Common myeloid progenitor, CD34-positive (primary cell): Measurements from ENCODE around the gene MROH8.

Source experiments
- CTCF ChIA-PET: fragments of 350-600 bp; sonication (Branson Sonifier 250); formaldehyde crosslinking; loops from one replicate; lab custom pipeline; 2021; ENCODE audit warnings: antibody characterized with exemption; lab: Charles Lee
- POLR2A ChIA-PET: fragments of 350-600 bp; sonication (Branson Sonifier 250); formaldehyde crosslinking; loops from one replicate; lab custom pipeline; 2021; ENCODE audit warnings: antibody characterized with exemption; lab: Charles Lee
- DNase-seq, 3 donors: peaks; one replicate each; pipeline versions ENCODE4 v3.0.0 to v3.0.0-alpha.2; 2013
- H3K27ac ChIP-seq, 2 experiments: 1 replicate in 1 of 2; 2 replicates in 1 of 2; pipeline ENCODE4 v1.7.0; 2013; ENCODE audit warnings: inconsistent platforms in 2 of 2, low read length in 2 of 2, mild to moderate bottlenecking in 2 of 2, low read depth in 1 of 2, moderate library complexity in 1 of 2; ENCODE audit not compliant: severe bottlenecking in 2 of 2, insufficient read depth in 1 of 2, poor library complexity in 1 of 2
- H3K27me3 ChIP-seq, 5 experiments: replicated peaks in 2 of 5; 1 replicate in 3 of 5; 2 replicates in 2 of 5; pipeline versions ENCODE4 v1.6.1 to v1.7.0; 2013; ENCODE audit warnings: low read length in 4 of 5, mild to moderate bottlenecking in 2 of 5, moderate library complexity in 2 of 5, inconsistent platforms in 1 of 5; ENCODE audit not compliant: insufficient read depth in 5 of 5, control insufficient read depth in 4 of 5
- H3K36me3 ChIP-seq, 4 experiments: 1 replicate in 2 of 4; 2 replicates in 2 of 4; pipeline versions ENCODE4 v1.6.1 to v1.7.0; 2013; ENCODE audit warnings: low read length in 3 of 4, control low read depth in 1 of 4, mild to moderate bottlenecking in 1 of 4; ENCODE audit not compliant: control insufficient read depth in 4 of 4, insufficient read depth in 4 of 4
- H3K4me1 ChIP-seq, 4 experiments: 1 replicate in 3 of 4; 2 replicates in 1 of 4; pipeline versions ENCODE4 v1.6.1 to v1.7.1; 2013; ENCODE audit warnings: low read length in 3 of 4, mild to moderate bottlenecking in 3 of 4, control low read depth in 1 of 4, inconsistent platforms in 1 of 4, moderate library complexity in 1 of 4; ENCODE audit not compliant: control insufficient read depth in 4 of 4, insufficient read depth in 4 of 4; ENCODE audit errors: control extremely low read depth in 1 of 4
- H3K4me3 ChIP-seq, 7 experiments: 1 replicate in 4 of 7; 2 replicates in 3 of 7; pipeline versions ENCODE4 v1.5.1 to v1.7.0; 2013; ENCODE audit warnings: mild to moderate bottlenecking in 7 of 7, low read length in 6 of 7, moderate library complexity in 6 of 7, inconsistent platforms in 2 of 7, low read depth in 2 of 7, control low read depth in 1 of 7; ENCODE audit not compliant: insufficient read depth in 4 of 7, control insufficient read depth in 1 of 7; ENCODE audit errors: extremely low read depth in 1 of 7
- H3K9me3 ChIP-seq, 5 experiments: 1 replicate in 4 of 5; 2 replicates in 1 of 5; pipeline versions ENCODE4 v1.6.1 to v1.7.1; 2013; ENCODE audit warnings: low read length in 4 of 5, mild to moderate bottlenecking in 2 of 5, inconsistent platforms in 1 of 5, low read depth in 1 of 5, moderate library complexity in 1 of 5; ENCODE audit not compliant: control insufficient read depth in 4 of 5, insufficient read depth in 2 of 5; ENCODE audit errors: control extremely low read depth in 1 of 5
- WGBS: methylation state at CpG from one replicate; pipeline ENCODE4 v1.1.5; 2013; ENCODE audit not compliant: insufficient coverage; 5-methylcytosine and 5-hydroxymethylcytosine counted together

The MROH8 gene

DNA sequence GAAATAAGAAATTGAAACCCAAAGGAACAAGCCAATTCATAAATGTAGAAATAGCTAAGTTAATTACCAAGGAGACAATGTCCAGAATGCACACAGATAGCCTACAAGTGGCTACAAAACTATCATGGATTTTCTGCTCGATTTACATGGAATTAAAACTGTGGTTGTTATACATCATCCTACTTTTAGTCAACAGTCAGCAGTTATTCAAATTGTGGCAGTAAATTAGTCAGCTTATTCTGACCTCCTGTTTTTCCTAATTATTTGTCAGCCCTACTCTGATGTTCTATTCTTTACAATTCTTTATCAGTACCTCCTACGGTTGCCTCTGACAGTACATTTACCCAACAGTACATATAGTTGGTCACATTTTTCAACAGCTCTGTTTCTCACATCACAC is 113.2 kb downstream of the MROH8 start:
- Histone ChIP-seq H3K36me3 (peaks cover 11 to 41% (median 26%) of the 10 kb centered on the region in 4 experiments), H3K4me1 (no peaks in the 10 kb centered on the region), H3K9me3 (no peaks in the 10 kb centered on the region), H3K27me3 (no peaks in the 10 kb centered on the region), H3K27ac (no peak overlapping the region), H3K4me3 (no peak overlapping the region)
- no peak for DNase-seq
- POLR2A ChIA-PET: no interaction called here
- CTCF ChIA-PET: no interaction called here
- 90% methylated on average over 1 of the region's 2 CpGs for WGBS

DNA sequence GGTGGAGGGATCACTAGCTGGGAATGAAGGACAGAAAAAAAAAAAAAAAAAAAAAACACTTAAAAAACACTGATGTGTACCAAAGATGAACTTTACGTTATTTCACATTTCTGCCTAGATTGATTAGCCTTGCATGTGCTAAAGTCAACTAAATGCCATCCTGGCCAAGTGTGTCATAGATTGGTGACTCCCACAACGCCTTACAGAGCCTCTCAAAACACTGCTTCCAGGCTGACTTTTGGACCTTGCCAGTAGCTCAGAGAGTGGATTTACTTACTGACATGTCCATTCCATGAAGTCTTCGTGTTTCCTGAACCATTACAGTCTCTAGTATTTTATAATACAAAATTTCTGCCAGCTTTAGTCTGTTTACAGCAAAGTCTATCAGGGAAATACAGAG is 124.1 kb downstream of the MROH8 start:
- CTCF ChIA-PET: no interaction called here
- POLR2A ChIA-PET: no interaction called here

DNA sequence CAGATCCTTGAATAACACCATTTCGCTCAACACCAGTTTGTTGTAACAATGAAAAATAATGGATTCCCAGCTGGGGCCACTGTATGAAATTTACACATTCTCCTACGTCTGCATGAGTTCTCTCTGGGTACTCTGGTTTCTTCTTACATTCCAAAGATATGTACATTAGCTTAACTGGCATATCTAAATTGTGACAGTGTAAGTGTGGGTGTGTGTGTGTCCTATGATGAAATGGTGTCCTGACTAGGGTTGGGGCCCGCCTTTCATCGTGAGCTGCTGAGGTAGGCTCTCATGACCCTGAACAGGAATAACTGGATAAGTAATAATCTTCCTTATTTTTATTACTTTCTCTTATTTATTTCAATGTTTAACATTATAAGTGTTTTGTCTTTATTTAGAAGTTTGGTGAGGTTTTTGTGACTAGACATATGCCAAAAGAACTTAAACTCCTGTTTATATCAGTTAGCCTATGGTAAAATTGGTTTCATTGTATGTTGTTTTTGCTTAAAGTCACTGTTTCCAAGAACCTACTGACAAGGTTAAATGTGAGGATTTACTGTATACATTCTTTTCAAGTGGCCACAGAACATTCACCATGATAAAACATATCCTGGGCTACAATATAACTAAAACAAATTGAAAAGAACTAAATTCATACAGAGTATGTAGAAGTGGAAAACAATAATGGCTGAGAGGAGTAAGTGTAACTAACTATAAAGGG is 126.0 kb downstream of the MROH8 start:
- POLR2A ChIA-PET: interaction anchor here (0.6 kb wide), 1 partner anchor 19 kb away, joined by 3 read pairs; no protein-coding TSS in a partner anchor
- Histone ChIP-seq H3K27ac (no peak overlapping the region), H3K36me3 (peaks cover 12 to 55% (median 40%) of the 10 kb centered on the region in 4 experiments), H3K9me3 (no peaks in the 10 kb centered on the region), H3K4me3 (no peak overlapping the region), H3K4me1 (no peaks in the 10 kb centered on the region), H3K27me3 (no peaks in the 10 kb centered on the region)
- no peak for DNase-seq
- CTCF ChIA-PET: no interaction called here
- WGBS: 100% methylated on average over 1 of the region's 4 CpGs

More for the DNA sequence above, 124.1 kb downstream of the MROH8 start:
- WGBS: 86% methylated on average over 2 of the region's 3 CpGs
- Histone ChIP-seq H3K4me3 (no peak overlapping the region), H3K27ac (no peak overlapping the region), H3K36me3 (peaks cover 15 to 62% (median 46%) of the 10 kb centered on the region in 4 experiments), H3K4me1 (no peaks in the 10 kb centered on the region), H3K9me3 (no peaks in the 10 kb centered on the region), H3K27me3 (no peaks in the 10 kb centered on the region)
- no peak for DNase-seq
